Measurements from ENCODE around the gene FAM83D. TPM values are rescaled to one million over a fixed set of nuclear protein-coding genes. Genes with fewer than 3 reads are reported as not detected.

The FAM83D gene
- total RNA-seq, 2 donors from 2014 or later: 10.2 to 12.6 TPM

DNA sequence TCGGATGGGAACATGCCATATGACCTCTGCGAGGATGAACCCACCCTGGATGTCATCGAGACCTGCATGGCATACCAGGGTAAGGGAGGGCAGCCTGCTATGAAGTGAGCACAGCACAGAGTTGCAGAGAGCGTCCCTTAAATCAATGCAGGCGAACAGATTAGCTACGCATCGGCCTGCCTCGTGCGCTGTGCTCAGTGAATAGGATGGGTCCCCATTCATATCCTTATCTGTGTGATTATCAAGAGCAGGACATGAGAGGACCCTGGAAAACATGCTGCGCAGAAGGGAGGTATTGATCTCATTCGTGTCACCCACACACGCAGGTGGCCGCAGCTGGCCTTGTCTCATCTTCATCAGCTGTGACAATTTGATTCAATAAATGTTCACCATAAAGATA lies 25.6 kb upstream of the FAM83D start:
- no peaks in the 10 kb centered on the region for H3K4me1 ChIP-seq (replicated peaks)
- H3K36me3 ChIP-seq: no peaks in the 10 kb centered on the region
- no peak overlapping the region for H3K27ac ChIP-seq
- 85% methylated on average over 12 of the region's 13 CpGs for WGBS
- intact Hi-C loops (cut with DNase I): no loop called here
- TF ChIP-seq POLR2A (IDR thresholded peaks at IDR 0.05): no peak
- TF ChIP-seq, protein P1, sequence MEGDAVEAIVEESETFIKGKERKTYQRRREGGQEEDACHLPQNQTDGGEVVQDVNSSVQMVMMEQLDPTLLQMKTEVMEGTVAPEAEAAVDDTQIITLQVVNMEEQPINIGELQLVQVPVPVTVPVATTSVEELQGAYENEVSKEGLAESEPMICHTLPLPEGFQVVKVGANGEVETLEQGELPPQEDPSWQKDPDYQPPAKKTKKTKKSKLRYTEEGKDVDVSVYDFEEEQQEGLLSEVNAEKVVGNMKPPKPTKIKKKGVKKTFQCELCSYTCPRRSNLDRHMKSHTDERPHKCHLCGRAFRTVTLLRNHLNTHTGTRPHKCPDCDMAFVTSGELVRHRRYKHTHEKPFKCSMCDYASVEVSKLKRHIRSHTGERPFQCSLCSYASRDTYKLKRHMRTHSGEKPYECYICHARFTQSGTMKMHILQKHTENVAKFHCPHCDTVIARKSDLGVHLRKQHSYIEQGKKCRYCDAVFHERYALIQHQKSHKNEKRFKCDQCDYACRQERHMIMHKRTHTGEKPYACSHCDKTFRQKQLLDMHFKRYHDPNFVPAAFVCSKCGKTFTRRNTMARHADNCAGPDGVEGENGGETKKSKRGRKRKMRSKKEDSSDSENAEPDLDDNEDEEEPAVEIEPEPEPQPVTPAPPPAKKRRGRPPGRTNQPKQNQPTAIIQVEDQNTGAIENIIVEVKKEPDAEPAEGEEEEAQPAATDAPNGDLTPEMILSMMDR (IDR thresholded peaks at IDR 0.05): no peak
- no peak for TF ChIP-seq POLR2AphosphoS5 (IDR thresholded peaks at IDR 0.05)
- H3K27me3 ChIP-seq (replicated peaks; ENCODE audit: insufficient read depth): peaks cover 2% of the 10 kb centered on the region
- no peak for DNase-seq (ENCODE audit: low spot score)
- no peak overlapping the region for H3K4me3 ChIP-seq
- H3K9me3 ChIP-seq: no peaks in the 10 kb centered on the region

DNA sequence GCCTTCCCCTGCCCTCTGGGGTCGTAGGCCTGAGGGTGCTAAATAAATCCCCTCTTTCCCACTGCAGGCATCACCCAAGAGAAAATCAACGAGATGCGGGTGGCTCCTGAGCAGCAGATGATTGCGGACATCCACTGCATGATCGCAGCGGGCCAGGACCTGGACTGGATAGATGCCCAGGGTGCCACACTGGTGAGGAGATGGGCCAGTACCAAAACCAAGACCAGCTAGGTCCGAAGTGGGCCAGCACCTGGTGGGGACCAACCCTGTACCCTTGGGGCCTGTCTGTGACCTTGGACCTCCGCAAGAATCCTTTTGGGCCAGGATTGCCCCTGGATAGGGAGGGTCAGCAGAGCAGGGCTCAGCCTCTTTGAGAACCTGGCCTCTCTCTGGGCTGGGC lies 23.6 kb upstream of the FAM83D start:
- no peak for TF ChIP-seq POLR2A (IDR thresholded peaks at IDR 0.05)
- no peak for TF ChIP-seq POLR2AphosphoS5 (IDR thresholded peaks at IDR 0.05)
- TF ChIP-seq, protein P1 (IDR thresholded peaks at IDR 0.05): no peak
- intact Hi-C loops (cut with DNase I): no loop called here
- Histone ChIP-seq H3K4me3 (no peak overlapping the region), H3K9me3 (no peaks in the 10 kb centered on the region), H3K4me1 (replicated peaks) (no peaks in the 10 kb centered on the region), H3K36me3 (no peaks in the 10 kb centered on the region), H3K27ac (no peak overlapping the region), H3K27me3 (replicated peaks; ENCODE audit: insufficient read depth) (peaks cover 2% of the 10 kb centered on the region)
- DNase-seq (ENCODE audit: low spot score): no peak
- WGBS: 89% methylated on average over 8 of the region's 8 CpGs

DNA sequence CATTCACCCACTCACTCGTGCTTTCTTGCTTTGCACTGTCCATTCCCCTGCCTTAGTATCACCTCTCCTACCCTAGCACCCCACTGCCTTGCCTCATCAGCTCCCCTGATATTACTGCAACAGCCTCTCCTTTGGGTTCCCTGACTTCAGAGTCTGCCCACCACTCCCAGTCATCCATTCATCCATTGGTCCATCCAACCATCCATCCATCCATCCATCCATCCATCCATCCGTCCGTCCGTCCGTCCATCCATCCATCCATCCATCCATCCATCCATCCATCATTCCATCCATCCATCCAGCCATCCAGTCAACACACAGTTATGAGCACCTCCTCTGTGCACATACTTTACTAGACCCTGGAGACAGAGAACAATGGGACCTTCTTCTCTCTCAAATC lies 22.9 kb upstream of the FAM83D start:
- Histone ChIP-seq H3K27ac (no peak overlapping the region), H3K27me3 (replicated peaks; ENCODE audit: insufficient read depth) (peaks cover 2% of the 10 kb centered on the region), H3K9me3 (no peaks in the 10 kb centered on the region), H3K4me3 (no peak overlapping the region), H3K4me1 (replicated peaks) (no peaks in the 10 kb centered on the region), H3K36me3 (no peaks in the 10 kb centered on the region)
- intact Hi-C loops (cut with DNase I): no loop called here
- TF ChIP-seq POLR2A (IDR thresholded peaks at IDR 0.05) (no peak), POLR2AphosphoS5 (IDR thresholded peaks at IDR 0.05) (no peak)
- TF ChIP-seq, protein P1 (IDR thresholded peaks at IDR 0.05): no peak
- DNase-seq (ENCODE audit: low spot score): no peak
- WGBS: 43% methylated on average over 5 of the region's 5 CpGs

DNA sequence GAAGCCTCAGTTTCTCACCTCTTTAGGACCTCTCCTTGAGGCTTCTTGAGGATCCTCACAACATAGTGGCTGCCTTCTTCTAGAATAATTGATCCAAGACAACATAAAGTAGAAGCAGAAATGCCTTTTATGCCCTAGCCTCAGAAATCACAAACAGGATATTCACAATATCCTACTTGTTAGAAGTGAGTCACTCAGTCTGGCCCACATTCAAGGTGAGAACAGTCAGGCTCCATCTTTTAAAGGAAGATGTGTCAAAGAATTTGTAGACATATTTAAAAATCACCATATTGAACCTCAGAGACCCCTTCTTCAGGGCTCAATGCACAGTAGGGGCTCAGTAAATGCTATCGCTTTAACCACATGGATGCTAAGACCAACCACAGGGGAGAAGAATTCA lies 20.8 kb upstream of the FAM83D start:
- intact Hi-C loops (cut with DNase I): no loop called here

More for the DNA sequence above, 20.8 kb upstream of the FAM83D start:
- Histone ChIP-seq H3K4me1 (replicated peaks) (no peaks in the 10 kb centered on the region), H3K9me3 (no peaks in the 10 kb centered on the region), H3K27me3 (replicated peaks; ENCODE audit: insufficient read depth) (peaks cover 2% of the 10 kb centered on the region), H3K27ac (no peak overlapping the region), H3K4me3 (no peak overlapping the region), H3K36me3 (no peaks in the 10 kb centered on the region)
- no peak for DNase-seq (ENCODE audit: low spot score)
- 48% methylated on average over 1 of the region's 1 CpG for WGBS
- TF ChIP-seq, protein P1 (IDR thresholded peaks at IDR 0.05): no peak
- TF ChIP-seq POLR2AphosphoS5 (IDR thresholded peaks at IDR 0.05) (no peak), POLR2A (IDR thresholded peaks at IDR 0.05) (no peak)

All from prostate gland (tissue), 2 donors.